Femur (tissue), 1 donor: ENCODE results near the gene CHD1.
"Not testable (repeated sequence)": the region's sequence is repeated elsewhere in the genome, so short reads cannot be mapped to it uniquely, and the experiment has no call there.

ENCODE experiments used
- DNase-seq: peaks from one replicate; pipeline ENCODE4 v3.0.0-alpha.2; 2017

Gene CHD1

GRCh38 chr5:98928873-98929709 is at the start of gene CHD1:
Gene CHD1, minus strand, starts transcription at chr5:98929007. Its CDS starts 2,621 bp downstream, at chr5:98926386.
- DNase-seq: peak; percentile 98

- DNase-seq: no peak
These were observed 49.7 kb upstream of the CHD1 start for GRCh38 chr5:98978528-98978927.

DNA sequence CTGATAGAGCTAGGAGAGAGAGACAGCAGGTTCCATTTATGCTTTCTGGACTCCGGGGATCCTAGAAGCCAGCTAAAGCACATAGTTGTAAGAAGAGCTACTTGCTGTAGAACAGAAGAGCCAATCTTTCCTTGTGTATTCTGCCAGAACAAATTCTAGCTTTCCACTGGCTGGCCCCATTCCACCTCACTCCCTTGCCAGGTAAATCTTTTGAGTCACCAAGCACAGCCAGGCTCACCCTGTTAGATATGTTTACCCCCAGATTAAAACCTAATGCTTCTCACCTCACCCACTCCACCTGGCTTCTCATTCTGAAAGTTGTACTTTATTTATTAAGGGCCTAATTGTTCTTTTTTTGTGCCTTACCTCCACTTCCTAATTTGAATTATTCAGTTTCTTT is 48.9 kb upstream of the CHD1 start:
- peak; percentile 34 for DNase-seq

- DNase-seq: no peak
These were observed 47.0 kb upstream of the CHD1 start for GRCh38 chr5:98975682-98976407.

DNA sequence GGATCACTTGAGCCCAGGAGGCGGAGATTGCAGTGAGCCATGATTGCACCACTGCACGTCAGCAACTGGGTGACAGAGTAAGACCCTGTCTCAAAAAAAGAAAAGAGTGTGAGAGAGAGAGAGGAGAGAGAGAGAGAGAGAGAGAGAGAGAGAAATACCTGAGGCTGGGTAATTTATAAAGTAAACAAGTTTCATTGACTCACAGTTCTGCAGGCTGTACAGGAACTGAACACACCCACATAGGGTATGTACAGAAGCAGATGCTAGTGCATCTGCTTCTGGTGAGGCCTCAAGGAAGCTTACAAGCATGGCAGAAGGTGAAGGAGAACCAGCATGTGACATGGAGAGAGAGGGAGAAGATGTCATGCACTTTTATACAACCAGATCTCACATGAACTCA is 46.4 kb upstream of the CHD1 start:
- no peak for DNase-seq

DNA sequence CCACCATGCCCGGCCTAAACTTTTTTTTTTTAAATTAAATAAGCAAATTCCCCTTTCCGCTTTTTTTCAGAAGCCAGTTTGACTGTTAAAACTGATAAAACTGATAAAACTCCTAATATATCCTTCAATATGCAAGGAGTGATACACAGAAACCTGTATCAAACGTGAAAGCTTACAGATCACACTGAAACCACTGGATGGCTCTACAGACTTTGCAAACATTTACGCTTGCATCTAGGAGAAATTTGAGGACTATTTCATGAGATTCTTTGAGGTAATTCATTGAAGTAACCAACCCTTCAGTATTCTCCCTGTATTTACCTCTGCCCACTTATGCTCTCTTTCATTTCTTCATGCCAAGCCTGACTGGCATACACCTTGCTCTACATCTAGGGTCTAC is 40.6 kb upstream of the CHD1 start:
- no peak for DNase-seq

GRCh38 chr5:98968056-98968564 is 39.3 kb upstream of the CHD1 start:
- no peak for DNase-seq

- DNase-seq: no peak
These were observed 36.4 kb upstream of the CHD1 start for GRCh38 chr5:98965226-98965625.

DNA sequence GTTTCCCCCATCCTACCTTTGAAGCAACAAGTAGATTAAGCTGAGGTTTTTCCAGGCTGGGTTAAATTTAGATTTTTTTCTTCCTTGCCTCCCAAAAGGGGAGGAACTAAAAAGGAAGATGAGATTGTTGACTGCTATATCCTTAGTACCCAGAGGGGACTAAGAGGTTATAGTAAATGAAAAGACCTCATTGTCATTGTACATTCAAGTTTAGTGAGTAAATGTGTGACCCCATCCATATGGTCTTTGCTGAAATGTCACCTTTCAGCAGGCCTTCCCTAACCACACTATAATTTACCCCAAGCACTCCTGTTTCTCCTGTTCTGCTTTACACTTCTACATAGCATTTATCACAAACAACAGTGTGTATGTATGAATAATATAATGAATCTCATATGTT is 35.8 kb upstream of the CHD1 start:
- DNase-seq: no peak

DNA sequence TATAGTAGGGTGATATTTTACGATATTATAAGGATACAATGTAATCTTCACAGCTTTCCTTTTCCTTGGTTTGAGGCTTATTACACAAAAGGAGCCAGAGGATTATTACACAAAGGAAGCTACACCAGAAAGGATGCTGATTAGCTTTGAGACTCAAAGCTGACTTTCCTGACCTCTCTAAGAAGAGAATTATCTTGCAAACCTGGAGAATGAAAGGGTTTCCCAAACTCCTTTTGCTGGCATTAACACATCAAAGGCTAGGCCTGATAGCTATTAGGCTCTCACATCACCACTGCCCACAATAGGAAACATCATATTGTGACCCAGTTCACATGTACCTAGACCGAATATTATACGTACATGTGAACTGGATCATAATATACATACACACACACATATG is 34.2 kb upstream of the CHD1 start:
- DNase-seq: no peak

- no peak for DNase-seq
These were observed 33.8 kb upstream of the CHD1 start for GRCh38 chr5:98962587-98962986.

DNA sequence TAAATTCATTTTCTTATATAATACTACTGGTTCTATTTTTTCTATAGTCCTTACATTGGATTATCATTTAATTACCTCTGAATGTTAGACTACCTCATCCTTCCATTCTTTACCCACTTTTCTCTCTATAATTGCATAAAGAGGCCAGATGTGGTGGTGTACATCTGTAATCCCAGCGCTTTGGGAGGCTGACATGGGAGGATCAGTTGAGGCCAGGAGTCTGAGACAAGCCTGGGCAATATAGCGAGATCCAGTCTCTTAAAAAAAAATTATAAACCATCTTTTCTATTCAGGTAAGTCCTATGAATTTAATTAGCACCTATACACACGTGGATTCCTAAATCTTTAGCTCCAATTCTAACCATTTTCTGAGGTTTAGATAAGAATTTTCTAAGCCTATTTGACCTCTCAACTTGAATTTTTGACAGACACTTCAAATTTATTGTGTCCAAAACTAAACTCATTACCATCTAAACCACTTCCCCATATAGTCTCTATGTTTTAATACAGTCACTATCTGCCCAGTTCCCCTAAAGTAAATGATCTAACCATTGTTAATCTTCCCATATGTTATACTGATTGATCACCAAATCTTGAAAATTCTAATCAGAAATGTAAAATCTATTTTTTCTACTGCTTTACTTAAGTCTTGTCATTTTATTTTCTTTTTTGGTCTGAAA is 33.0 kb upstream of the CHD1 start:
- DNase-seq: no peak

- DNase-seq: no peak
These were observed 28.5 kb upstream of the CHD1 start for GRCh38 chr5:98957307-98957706.

- not testable (repeated sequence) for DNase-seq
These were observed 27.1 kb upstream of the CHD1 start for GRCh38 chr5:98955888-98956287.

DNA sequence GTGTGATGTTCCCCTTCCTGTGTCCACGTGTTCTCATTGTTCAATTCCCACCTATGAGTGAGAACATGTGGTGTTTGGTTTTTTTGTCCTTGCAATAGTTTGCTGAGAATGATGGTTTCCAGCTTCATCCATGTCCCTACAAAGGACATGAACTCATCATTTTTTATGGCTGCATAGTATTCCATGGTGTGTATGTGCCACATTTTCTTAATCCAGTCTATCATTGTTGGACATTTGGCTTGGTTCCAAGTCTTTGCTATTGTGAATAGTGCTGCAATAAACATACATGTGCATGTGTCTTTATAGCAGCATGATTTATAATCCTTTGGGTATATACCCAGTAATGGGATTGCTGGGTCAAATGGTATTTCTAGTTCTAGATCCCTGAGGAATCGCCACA is 26.7 kb upstream of the CHD1 start:
- not testable (repeated sequence) for DNase-seq

DNA sequence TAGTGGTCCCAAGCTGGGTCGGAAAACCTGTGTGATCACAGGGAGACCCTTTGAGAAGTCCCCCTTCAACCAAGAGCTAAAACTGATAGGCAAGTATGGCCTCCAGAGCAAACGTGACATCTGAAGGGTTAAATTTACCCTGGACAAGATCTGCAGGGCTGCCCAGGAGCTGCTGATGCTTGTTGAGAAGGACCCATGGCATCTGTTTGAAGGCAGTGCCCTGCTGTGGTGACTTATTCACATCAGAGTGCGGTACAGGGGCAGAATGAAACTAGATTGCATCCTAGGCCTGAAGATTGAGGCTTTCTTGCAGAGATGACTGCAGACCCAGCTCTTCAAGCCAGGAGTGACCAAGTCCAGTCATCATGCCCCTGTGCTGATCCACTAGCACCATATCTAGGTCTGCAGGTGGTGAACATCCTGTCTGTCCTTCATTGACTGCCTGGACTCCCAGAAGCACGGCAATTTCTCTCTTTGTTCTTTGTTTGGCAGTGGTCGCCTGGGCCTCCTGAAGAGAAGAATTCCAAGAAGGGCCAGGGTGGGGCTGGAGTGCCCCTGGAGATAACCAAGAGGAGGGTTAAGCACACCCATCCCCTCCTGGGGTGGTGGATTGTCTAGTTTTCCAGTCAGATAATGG is 25.7 kb upstream of the CHD1 start:
- DNase-seq: no peak

GRCh38 chr5:98942847-98943246 is 14.0 kb upstream of the CHD1 start:
- no peak for DNase-seq

DNA sequence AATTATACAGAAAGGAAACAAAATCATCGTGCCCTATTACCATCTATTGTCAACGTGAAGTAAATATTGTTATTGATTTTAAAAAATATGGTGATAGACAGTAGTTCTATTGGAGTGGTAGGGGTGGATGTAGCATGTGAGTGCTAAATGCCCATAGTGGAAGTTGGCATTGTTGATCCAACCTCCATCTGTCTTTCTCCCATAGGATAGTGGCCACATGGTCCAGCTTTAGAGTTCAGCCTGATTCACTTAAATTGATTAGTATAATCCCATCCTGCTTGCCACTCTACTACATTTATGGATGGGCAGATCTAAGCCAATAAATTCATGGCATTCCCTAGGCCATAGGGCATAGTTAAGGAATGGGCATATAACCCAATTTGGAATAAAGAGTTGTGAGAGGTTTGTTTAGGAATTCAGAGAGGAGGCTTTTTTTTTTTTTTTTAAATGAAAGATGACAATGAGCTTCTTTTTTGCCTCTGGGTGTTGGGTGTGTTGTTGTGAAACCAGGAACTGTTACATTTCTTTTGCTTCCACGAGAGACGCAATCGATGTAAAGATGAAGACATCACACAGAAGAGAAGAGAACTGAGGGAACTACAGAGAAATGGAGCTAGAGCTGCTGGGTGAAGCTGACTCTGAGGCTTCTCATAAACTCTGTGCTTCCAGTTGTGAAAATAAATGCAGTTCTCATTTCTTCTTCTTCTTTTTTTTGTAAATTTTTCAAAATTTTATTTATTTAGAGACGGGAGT is 12.5 kb upstream of the CHD1 start:
- DNase-seq: no peak

GRCh38 chr5:98940581-98940980 is 11.8 kb upstream of the CHD1 start:
- peak; percentile 67 for DNase-seq

DNA sequence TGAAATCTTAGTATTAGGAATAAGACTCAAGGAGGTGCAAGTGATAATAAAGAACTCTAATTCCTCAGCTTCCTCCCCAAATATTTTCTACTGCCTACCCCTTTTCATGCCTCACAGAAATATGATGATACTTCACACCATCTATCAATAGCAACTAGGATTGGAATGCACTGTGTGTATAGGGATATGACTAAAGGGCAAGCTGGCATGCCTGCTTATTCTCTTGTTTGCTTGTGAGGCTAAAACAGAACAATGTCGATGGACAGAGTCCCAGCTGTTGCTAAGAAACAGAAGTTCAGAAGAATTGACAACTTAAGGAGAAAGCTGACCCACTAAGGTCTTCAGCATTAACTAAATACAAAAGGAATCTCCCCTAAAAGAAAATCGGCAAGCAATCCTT is 9.7 kb upstream of the CHD1 start:
- DNase-seq: no peak

DNA sequence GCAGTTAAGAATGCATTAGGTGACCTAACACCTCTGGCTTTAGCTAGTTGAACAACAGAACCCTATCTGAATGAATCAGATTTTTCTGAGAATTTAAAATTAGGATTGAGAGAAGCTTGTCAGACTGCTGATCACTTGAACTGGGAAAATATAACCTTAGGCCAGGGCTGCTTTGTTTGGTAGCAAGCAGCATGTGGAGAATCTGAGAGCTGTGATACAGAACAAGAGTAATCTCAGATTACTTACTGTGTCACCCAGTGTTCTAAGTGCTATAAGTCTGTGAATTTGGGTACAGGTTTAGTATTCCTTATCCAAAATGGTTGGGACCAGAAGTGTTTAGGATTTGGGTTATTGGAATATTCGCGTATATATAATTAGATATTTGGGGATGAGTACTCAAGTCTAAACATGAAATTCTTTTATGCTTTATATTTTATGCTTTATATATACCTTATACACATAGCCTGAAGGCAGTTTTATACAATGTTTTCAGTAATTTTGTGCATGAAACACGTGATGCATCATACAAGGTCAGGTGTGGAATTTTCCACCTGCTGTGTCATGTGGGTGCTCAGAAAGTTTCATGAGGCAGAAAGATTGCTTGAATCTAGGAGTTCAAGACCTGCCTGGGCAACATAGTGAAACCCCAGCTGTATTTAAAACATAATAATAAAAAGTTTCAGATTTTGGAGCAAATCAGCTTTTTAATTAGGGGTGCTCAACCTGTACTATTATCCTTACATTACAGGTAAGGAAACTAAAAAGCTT is 8.3 kb upstream of the CHD1 start:
- no peak for DNase-seq
